Cerebellar cortex (tissue), 1 donor: Measurements from ENCODE around the gene MEI4.
"Not testable (repeated sequence)": the region's sequence is repeated elsewhere in the genome, so short reads cannot be mapped to it uniquely, and the experiment has no call there.

ENCODE experiments used
- DNase-seq: peaks from one replicate; pipeline ENCODE4 v3.0.0-alpha.2; 2015; ENCODE audit warnings: low spot score

MEI4 gene, protein sequence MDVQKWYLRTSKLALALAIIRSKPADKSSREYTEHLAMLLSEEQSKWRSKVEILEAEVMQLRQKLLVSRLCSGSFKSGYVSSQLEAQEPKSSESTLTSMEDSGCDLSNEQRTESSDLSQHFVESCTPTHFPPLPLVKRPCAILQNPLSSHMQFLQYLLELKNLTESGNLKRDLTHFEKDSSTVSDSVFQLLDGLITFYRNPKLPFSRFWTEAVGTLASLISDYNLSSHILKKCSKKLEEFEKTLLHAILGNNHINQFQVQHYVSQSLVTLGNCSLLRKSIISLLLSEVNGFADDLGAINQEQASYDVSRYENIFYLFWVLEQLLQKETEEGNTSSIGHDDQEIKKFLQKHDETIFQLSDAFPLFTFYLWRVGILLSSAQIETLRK

DNA sequence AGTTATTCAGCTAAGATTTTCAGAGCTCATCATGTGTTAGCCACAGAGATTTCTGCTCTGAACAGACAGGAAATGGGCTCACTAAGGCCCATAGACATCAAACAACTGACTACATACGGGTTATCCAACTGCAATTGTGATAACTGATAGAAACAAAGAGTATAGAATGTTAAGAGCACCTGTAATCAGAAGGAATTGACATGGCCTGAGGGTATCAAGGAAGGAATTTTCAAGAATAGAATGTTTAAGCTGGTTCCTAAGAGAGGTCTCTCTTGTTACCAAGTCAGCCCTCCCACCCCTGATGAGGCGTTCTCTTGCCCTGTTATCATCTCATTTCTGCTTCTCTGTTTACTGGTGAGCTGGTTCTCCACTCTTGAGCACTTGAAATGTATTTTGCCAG is at the start of gene MEI4:
Gene MEI4 (plus strand): TSS at position 301 of the 400 bp plus-strand sequence. CDS start 37,633 bp downstream, outside the sequence.
- DNase-seq = no peak

DNA sequence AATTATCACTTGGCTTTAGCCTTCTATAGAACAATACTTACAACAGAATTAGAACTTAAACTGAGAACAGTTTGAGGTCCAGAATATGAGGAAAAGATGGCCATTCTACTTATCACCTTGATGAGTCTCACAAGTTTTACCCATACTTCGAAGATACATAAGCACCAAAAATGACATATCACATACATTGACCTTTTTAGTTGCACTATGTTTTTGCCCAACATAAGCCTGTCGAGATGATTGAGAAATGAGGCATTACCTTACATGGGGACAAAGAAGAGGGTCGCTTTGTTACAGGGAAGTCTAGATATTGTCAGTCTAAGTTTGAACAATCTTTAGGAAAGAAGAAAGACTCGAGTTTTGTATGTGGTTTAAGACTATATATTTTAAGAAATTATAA is 48.4 kb upstream of the MEI4 start:
- no peak for DNase-seq

DNA sequence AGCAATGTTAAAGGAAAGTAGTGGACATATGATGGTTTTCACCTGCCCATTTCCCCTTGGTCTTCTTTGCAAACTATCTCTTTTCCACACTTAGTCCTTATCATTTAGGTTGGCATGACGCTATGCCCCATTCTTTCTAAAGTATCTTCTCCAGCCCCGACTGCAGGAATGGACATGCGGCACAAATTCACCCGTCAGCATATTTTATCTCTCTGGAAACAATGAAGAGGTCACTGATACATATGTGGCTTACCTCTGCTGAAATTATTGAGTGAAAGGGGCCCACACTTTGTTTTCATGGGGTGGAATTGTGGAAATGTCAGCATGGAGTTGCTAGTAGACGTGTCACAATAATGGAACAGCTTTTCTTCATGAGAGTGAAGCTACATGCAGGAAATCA is 45.8 kb upstream of the MEI4 start:
- no peak for DNase-seq

DNA sequence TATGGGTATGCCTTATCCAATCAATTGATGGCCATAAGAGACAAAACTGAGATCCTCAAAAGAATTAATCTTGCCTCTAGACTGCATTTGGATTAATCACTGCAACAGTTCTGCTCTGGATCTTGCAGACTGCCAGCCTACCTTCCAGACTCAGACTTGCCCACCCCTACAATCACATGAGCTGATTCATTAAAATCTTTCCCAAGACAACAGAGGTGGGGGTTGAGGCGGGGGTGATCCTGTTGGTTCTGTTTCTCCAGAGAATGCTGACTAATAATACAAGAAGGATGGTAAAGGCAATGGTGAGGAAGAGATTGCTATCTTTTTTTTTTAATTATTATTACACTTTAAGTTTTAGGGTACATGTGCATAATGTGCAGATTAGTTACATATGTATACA is 43.7 kb upstream of the MEI4 start:
- DNase-seq = no peak

DNA sequence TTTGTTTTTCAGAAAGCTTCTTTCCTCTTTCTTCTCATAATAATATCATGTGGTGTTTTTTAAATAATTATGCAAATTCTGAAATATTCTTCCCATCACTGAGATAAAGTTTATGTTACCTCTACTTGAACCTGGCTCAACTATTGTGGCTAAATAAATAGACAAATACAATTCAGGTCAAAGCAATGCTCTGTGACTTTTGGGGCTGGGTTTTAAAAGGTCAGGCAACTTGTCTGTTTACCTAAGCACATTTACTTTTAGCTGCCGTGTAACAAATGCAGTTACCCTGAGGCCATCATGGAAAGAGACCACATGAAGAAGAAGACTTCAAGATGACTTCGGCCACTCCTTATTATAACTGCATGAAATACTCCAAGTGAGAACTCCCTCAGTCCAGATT is 33.7 kb upstream of the MEI4 start:
- DNase-seq = no peak

DNA sequence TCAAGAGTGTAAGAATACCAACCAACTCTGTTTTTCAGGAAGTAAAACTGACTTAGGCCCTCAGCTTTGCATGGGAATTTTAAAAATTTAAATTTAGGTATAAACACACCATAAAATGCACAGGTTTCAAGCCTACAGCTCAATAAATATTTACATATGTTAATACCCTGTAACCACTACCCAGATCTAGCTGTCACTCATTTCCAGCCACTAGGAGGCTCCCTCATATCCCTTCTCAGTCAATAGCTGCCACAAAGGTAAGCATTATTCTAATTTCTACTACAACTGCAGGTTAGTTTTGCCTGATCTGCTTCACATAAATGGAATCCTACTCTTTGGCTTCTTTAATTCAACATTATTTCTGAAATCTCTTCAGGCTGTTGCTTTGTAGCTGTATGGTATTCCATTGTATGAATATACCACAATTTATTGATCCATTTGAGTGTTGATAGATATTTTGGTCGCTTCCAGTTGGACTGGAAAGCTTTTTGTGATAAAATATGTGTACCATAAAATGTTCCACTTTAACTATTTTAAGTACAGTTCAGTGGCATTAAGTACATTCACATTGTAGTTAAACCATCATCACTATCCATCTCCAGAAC is 32.5 kb upstream of the MEI4 start:
- DNase-seq = peak; percentile 4

DNA sequence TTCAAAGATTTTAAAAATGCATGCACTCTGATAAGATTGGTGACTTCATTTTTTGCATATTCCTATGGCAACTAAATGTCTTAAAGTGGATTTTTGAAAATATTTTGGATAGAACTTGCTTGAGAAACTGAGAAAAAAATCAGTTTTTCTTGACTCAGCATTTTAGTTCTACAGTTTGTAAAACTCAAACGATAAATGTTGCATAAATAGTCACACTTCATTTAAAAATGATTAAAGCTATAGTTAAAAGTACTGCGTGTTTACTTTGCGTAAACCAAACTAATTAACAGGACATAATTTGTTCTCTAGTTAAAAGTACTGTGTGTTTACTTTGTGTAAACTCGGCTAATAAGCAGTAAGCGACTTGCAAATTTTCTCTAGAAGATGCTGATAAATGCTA is 28.3 kb upstream of the MEI4 start:
- DNase-seq = no peak

DNA sequence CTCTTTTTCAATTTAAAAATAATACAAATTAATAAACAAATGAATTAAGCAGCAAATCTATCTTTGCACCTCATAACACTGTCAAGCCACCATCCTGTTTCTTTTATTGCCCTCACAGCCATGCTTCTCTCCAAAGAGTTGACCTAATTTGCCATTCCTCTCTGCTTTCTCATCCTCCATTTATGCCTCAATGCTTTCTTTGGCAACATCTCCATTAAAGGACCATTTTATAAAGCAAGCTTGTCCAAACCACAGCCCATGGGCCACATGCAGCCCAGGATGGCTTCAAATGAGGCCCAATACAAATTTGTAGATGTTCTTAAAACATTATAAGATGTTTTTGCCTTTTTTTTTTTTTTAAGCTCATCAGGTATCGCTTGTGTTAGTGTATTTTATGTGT is 26.4 kb upstream of the MEI4 start:
- DNase-seq = no peak

DNA sequence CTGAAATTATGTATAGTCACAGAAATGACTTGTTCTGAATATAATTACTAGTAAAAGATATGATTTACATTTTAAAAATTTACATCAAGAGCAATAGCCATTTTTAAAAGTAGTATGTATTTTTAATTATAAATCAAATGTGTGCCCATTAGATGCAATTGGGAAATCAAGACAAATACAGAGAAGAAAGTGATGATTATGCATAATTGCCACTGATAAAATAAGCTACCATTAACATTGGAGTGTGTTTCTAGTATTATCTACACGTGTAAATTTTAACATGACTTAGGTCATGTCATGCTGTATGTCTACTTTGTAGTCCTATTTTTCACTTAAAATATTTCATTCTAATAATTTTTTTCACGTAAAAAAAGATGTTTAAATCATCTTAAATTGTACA is 22.8 kb upstream of the MEI4 start:
- DNase-seq = no peak

DNA sequence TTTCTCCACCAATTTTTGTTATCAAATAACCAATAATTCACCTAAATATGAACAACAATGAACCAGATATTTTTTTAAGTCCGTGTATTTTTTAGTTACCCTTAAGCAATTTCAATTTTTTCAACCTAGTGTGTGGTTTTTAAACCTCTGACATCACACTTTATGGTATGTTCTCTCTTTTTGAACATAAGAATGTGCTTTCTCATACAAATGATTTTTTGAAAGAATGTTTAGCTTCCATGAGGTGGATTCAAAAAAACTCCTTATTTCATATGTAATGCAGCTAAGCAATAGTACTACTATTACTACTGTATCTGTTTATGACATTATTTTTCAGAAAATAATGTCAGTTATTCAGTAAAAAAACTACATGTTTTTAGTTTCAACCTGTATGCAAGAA is 19.4 kb upstream of the MEI4 start:
- no peak for DNase-seq

DNA sequence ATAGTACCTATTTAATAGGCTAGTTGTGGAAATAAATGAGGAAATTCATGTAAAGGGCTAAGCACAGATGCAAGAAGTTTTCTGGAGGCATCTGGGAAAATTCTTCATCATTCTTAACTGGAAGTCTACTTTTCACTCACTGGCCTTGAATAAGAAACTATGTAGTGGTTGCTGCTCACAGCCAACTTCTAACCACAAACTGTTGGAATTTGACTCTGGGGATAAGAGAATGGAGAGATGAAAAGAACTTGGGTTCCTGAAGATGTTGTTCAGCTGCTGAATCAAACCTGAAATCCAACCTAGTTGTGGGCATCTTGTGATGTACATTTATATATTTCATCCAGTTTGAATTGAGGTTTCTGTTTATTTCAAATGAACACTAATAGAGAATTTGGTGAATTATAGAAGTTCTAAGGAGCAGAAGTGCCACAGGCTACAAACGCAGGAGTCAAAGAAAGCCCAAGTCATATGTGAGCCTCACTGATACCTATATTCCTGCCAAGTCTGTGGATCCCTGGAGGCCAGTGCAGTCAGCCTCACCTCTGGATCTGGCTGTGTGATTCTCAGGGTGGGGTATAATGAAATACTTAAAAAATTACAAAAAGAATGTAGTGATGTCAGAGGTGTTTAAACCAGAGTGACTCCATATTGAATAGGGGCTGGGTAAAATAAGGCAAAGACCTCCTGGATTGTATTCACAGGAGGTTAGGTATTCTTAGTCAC is 18.7 kb upstream of the MEI4 start:
- DNase-seq = no peak

DNA sequence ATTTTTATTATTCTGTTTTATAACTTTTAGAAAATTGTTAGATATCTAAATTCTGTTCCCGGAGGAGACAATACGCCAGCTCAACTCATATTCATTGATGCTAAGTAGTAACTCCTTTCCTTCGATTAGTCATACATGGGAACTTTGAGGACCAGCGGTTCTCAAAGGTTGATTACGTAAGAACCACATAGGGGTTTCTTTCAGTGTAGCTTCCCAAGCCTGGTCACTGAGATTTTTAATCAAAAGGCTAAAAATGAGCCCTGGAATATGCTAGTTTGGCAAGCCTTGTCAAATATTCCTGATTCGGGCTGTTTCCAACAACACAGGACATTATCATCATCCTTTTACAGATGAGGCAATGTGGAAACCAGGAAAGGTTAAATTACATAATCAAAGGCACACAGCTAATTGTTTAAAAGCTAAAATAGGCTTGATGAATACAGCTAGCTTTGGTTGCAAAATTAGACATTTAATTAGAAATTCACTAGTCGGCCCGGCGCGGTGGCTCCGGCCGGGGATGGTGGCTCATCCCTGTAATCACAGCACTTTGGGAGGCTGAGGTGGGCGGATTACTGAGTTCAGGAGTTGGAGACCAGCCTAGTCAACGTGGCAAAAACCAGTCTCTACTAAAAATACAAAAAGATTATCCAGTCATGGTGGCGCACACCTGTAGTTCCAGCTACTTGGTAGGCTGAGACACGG is 14.6 kb upstream of the MEI4 start:
- DNase-seq = no peak

DNA sequence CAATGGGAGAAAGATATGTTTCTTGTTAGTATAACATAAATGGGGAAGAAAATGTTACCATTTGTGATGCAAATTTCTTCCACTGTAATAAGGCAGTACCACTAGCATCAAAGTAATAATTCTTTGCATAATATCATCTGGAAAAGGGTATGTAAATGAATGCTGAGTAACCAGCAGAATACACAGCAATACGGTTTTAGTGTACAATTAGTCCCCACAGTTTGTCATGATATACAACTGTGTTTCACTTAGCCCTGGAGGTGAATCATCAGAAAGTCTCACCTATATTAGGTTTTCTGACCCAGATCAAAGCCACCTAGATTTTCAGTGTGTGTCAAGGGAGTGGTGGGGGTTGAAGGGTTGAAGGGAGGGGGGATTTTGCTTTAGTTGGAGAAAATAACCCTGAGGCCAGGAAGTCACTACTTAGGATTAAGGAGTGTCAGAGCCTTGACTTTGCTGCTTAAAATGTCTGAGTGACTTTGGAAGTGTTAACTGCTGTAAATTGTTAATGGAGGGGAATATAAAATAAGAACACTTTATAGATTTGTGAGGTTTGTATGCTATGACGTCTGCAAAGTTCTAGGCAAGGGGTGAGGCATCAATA is 8.6 kb upstream of the MEI4 start:
- no peak for DNase-seq

DNA sequence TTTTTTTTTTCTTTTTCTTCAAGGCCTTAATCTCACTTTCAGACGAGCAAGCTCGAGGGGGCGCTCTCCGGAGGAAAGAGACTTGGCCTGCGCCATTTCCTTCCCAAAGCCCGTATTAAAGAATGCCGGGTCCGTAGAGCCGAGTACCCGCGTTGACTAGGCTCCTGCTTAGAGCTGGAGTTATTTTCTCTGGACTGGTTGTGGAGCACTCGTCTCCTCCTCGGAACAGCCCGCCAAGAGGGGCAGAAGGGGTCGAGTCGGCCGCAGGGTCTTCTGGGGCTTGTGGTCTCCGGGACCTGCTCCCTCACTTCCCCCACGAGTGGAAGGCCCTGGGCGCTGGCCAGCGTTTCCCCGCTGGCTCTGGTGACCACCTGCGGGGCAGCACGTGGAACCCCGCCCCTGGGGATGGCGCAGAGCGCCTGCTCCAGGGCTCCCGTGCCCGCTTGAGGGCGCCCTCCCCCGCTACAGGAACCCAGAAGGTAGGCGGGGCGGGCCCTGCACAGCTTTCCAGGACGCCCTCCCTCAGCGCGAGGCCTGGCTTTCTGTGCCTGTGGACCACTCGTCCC is 2.7 kb upstream of the MEI4 start:
- DNase-seq = peak; percentile 57

DNA sequence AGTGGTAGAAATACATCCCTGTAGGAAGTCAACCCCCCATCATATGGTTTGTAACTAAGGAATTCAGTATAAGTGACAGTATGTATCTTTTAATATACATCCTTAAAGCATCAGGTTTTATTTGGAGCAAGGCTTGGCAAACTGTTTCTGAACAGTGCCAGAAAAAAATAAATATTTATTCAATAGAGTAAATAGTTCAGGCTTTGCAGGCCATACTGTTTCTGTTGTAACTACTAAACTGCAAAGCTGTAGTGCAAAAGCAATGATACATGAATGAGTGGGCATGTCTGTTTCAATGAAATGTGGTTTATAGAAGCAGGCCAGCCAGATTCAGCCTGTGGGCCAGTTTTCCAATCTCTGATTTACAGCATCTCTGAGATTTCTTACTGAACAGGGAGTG is 977 bp downstream of the MEI4 start:
- no peak for DNase-seq

DNA sequence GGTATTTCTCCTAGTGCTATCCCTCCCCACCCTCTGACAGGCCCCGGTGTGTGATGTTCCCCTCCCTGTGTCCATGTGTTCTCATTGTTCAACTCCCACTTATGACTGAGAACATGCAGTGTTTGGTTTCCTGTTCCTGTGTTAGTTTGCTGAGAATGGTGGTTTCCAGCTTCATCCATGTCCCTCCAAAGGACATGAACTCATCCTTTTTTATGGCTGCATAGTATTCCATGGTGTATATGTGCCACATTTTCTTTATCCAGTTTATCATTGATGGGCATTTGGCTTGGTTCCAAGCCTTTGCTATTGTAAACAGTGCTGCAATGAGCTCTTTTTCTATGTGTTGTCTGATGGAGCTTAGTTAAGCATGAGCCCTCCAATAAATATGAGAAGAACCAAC is 2.2 kb downstream of the MEI4 start:
- not testable (repeated sequence) for DNase-seq

DNA sequence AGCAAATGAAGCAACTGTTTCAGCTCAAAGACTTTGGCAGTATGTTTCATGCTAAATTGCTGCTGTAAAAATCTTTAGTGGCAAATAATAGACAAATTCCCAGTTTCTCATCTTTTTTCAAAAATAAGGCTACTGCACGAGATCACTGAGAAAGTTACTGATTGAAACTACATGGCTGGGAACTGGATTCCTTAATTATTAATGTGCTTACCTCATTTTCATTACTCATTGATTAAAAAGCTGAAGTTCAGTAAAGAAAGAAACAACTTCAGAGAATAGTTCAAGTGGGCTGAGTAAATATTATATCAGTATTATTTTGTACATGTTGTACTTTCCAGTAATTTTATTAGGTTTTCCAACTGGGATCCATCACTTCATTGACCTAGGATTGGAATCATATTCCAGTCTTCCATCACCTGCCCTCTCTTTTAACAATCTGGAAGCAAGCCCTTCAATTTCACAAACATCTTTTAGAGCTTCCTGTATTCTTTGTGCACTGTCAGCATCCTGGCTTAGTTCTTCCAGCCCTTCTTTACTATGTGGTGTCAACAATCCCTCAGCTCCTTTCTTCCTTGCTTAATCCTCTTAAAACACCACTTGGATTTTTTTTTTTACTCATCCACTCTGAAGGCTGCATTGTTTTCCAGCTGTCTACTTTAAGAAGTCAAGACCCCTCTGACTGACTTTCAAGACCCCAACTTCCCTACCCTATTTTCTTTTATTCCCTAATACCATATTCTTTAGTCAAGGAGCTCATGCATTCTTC is 4.3 kb downstream of the MEI4 start:
- DNase-seq = no peak

DNA sequence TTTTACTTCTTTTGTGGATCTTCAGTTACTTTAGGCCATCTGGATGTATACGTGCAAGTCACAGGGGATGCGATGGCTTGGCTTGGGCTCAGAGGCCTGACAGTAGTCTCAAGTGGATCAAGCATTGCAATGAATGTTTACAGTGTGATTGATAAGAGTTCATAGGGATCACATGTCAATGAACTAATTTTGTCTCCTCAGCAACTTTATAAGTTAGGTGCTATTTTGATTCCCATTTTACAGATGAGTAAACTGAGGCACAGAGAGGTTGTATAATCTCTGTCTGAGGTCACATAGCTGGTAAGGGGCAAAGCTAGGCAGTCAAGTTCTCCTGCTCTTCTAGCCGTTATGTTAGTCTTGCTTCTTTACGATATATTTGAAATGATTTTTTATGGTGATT is 13.5 kb downstream of the MEI4 start:
- no peak for DNase-seq

DNA sequence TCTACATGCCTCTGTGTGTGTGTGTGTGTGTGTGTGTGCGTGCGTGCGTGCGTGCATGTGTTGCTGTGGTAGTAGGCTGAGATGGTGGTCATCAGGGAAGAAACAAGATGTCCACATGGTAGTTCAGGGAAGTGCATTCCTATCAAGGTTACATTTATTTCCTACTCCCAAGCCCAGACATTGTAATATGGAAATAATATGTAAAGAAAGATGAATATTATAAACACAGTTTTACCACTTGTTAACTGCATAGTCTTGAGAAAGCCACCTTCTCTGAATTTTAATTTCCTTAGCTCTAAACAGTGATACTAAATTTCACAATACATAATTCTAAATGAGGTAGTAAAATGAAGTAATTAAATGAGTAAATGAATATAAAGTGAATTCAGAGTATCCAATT is 14.0 kb downstream of the MEI4 start:
- DNase-seq = no peak

DNA sequence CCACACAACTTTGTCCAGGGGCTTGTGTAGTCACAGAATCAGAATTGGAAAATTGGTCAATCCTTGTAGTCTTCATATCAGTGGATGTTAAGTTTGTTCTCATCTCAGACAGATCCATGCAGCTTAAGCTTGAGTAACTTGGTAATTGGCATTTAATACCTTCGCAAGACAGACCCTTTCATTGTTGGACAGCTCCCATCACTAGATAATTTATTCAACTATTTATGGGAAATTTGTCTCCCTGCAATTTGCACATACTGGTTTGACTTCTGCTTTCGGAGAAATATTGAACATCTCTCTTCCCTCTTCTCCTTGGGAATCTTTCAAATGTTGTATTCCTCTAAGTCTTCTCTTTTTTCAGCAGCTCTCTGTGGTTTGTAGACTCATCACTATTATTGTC is 17.1 kb downstream of the MEI4 start:
- DNase-seq = no peak

DNA sequence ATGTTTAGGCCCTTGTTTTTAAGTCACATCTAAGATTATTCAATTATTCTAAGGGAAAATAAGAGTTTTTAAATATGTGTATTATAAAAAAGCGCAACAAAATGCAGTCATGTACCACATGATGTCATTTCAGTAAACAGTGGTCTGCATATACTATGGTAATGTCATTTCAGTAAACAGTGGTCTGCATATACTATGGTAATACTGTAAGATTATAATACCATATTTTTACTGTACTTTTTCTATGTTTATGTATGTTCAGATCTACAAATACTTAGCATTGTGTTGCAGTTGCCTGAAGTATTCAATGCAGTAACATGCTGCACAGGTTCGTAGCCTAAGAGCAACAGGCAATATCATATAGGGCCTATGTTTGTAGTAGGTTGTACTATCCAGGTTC is 21.4 kb downstream of the MEI4 start:
- no peak for DNase-seq
